Stimulated activated CD4-positive, alpha-beta T cell treated with anti-CD3 and anti-CD28 coated beads, Interleukin-15, amount 100 ng/mL, for 1 hour (primary cell): Measurements from ENCODE around the gene USP6NL.

ENCODE experiments used
- DNase-seq, 2 donors: peaks; one replicate each; pipeline ENCODE4 v3.0.0-alpha.2; 2020; ENCODE audit warnings: low read depth in 1 of 2, low spot score in 1 of 2

USP6NL gene

DNA sequence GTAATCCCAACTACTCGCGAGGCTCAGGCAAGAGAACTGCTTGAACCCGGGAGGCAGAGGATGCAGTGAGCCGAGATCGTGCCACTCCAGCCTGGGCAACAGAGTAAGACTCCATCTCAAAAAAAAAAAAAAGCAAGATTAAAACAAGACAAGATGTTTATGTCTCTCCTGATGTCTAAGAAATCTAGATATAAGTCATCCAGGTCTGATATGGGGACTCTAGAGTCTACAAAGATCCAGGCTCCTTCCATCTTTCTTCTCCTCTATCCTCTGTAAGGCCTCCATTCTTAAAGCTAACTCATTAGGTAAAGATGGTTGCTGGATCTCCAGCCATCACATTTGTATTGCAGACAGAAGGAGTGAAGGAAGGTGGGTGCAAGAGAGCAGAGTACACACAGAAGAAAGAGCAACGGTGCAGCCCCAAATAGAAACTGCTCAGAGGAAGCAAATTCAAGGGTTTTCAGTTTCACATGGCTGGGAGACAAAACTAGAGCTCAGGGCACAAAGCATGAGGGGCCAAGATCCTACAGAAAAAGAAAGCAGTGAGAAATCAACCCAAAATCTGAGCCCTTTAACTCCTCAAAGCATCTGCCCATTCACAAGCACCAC is 57.6 kb downstream of the USP6NL start:
- DNase-seq, result no peak

DNA sequence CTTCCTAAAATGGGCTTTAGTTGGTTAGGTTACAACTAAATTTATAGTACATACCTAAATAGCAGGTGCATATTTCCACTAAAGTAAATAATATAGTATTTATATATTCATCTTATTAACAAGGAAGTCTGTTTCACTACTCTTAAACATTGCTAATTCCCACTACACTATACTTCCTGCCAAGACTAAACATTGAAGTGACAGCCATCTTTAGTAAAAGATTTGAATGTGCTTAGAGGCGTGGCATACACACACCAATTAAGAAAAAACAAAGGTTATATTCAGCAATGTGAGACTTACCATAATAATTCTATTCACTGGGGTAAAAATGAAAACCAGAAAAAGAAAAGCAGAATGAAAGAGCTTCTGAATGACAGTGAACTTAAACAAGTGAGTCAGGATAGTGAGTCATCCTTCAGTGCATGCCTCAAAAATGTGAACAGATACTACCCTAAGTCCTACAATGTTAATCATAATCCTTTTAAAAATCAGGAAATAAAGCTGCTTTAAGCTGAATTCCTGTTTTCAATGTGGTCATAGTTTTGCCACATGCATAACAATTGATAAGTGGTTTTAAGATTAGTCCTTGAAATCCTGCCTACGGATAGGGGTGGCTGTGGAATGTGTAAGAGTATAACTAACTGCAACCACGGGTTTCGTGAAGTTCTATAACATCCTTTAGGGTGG is 59.4 kb downstream of the USP6NL start:
- DNase-seq, result no peak

DNA sequence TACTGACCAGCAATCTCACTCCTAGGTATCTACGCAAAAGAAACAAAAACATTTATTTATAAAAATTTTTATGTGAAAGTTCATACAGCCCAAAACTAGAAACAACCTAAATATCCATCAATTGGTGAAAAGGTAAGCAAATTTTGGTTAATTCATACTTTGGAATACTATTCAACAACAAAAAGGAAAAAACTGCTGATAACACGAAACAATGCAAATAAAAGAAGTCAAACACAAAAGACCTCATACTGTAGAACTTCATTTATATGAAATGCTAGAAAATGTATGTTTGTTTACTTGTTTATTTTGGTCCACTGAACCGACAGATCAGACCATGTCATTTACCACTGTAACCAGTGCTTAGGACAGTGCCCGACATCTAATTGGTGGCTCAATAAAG is 60.3 kb downstream of the USP6NL start:
- no peak for DNase-seq

DNA sequence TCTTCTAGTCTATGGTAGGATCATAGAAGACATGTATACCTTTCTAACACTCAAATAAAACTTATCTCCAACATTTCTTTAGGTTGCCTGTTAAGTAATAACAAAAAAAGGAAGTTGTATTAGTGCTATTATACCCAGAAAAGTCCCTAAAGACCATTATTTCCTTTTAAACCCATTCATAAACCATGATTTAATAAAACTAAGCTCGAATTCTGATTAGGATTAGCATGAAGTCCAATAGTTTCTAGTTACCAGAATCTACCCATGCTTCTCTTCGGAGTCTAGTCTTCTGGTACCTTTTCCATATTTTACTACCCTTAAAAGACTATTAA is 62.7 kb downstream of the USP6NL start:
- DNase-seq, result no peak

DNA sequence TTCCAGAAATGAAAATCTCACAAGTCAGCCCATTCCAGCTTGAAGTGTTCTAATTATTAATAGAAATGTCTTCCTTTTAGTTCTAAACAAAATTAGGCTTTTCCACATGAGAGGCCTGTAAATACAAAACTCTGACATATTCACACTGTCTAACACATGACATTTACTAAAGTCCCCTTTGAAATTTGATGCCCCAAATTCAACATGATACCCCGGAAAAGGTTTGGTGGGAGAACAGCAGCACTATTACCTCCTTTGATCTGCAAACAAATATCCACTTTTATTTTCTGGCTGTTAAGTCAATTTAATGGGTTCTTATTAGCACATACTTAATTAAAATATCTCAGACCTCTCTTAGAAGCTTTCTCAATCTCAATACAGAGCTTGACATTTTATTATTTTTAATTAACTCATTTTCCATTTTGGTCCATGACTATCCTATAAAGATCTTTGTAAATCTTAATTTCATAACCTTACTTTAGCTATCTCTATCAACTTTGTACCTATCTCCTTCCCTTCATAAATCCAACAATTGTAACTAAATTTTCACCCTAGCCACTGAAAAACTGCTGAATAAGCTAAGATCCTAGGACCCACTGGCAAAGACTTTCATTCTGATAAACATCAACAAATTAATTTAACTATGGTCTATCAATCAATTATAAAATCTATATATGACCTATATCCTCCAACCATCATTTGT is 63.2 kb downstream of the USP6NL start:
- no peak for DNase-seq

DNA sequence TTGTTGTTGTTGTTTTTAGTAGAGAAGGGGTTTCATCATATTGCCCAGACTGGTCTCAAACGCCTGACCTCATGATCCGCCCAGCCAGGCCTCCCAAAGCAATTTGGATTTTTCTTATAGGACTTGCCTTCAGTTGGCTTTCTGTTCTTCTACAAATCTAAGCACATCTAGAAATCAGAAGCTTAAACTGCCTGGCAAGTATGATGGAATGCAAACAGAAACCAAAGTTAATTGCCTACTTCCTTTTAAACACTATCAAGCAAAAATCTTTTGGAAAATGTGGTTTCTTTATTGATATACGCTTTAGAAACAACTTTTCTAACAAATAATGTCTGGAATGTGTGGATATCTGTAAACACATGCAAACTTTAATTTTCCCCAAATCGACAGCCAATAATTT is 64.9 kb downstream of the USP6NL start:
- DNase-seq, result no peak

DNA sequence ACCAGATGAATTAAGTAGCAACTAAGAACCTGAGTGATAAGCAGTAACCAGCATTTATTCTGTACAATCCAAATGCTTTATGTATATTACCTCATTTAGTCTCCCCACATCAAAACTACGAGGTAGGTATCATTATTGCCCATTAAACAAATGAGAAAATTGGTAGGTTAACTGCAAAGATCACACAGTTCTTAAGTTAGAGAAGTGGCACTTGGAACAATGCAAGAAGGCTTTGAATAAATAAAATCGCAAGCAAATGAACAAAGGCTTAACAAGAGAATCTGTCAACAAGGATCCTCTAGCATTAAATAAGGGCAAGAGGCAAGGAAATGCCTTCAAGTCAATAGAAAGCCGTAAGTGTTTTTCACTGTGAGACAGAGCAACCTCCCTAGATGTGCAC is 70.2 kb downstream of the USP6NL start:
- no peak for DNase-seq

DNA sequence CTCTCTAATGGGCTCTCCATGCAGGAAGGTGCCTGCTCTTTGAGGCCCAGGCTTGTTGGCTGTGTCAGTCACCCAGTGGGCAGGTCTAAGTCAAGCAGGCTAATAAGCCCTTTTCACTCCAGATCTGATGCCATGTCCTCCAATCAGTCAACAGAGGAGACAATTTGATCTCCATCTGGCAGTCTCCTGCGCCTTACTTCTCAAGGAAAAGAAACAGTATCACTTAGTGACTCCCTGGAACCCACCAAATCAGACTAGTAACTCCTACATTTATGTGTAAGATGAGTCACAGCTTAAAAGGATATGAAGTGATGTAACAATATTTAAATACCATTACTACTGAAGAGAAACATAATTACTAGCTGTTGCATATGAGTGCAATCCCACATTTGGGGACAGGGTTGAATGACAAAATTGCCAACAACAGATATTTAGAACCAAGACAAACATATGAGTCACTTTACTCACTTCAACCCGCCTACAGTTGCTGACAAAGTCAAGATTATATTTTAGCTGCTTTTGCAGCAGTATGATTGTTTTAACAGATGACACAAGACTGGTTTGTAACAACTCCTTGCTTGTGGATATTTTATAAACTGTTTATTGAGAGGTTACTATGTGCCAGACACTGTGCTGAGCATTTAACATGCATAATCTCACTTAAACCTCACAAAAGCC is 72.1 kb downstream of the USP6NL start:
- DNase-seq, result no peak

DNA sequence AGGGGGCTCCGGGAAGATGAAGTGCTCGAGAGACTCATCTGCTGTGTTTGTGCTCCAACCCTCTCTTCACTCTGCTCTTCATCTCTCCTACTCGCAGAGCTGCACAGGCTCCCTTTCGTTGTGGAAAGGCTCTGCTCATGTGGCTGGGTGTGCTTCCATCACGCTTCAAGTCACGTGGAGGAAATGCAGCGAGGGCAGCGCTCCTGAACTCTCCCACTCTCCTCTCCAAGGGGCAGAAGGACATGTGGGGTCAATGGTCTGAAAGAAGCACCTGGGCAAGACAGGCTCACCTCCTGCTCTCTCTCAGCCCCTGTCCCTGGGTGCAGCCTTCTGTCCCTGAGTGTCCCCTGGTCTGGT is 72.6 kb downstream of the USP6NL start:
- no peak for DNase-seq

DNA sequence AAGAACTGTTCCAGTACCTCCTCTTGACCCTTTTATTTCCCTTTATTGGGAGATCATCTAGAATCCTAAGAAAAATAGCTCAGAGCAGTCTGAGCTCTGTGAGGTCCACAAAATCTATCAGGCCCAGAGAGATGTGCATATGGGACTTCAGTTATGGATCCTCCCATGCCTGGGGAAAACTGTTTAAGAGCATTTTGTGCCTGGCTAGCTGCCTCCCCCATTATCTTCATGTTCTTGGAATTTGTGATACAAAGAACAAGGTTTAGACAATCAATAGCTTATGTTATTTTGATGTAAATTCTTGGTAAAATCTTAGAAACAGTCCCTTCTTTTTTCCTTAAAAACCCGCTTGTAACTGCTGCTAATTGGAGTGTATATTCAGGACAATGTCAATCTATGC is 75.2 kb downstream of the USP6NL start:
- no peak for DNase-seq

DNA sequence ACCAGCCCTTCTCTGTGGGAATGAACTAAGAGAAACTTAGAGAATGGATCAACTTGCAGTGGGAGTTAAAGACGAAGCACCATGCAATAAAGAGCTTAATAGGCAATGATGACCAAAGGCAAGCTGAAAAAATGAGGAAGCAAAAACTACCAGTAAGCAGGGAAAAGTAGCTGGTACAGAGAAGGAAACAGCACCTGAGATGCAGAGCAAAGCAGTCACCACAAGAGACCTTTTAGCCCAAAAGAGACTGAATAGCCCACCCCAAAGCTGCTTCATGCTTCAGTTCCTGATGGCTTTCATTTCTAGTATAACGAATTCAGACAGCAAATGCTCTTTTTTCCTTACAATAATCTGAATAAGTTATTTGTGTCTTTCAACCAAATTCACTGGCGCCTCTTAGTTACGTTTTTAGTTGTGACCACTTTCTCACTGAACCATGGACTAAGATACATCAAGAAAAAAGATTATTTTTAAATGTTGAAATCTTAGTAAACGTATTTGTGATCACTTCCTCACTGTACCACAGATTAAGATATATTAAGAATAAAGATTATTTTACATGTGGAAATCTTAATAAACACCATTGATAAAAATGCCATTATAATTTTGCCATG is 76.0 kb downstream of the USP6NL start:
- DNase-seq, result no peak

DNA sequence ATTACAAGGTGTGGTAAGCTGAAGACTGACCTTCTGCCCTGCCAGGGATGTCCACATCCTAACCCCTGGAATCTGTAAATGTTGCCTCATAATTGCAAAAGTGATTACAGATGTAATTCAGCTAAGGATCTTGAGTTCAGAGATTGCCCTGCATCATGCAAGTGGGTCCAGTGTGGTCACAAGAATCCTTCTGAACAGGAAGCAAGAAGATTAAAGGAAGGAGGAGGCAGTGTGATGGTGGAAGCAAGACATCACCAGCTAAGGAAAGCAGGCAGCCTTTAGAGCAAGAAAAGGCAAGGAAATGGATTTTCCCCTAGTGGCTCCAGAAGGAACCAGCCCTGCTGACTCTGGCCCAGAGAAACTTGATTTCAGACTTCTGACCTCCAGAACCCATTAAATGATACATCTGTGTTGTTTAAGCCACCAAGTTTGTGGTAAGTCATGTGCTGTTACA is 78.1 kb downstream of the USP6NL start:
- no peak for DNase-seq

DNA sequence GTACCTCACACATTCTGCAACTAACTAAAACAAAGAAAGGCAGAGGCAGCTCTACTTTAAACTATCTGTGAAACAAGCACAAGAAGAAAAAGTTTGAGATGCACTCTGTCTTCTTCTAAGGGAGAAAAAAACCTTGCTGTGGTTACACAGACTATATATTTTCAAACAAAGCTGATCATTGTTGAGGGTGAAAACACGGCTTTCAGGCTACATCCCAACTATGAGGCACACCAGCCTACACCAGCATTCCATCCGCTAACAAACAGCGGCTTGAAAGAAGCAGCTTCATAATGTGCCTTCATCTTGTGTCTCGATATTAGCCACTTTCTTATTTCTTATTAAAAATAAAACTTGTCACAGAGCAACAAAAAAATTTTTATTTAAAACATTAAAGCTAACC is 79.1 kb downstream of the USP6NL start:
- DNase-seq, result no peak

DNA sequence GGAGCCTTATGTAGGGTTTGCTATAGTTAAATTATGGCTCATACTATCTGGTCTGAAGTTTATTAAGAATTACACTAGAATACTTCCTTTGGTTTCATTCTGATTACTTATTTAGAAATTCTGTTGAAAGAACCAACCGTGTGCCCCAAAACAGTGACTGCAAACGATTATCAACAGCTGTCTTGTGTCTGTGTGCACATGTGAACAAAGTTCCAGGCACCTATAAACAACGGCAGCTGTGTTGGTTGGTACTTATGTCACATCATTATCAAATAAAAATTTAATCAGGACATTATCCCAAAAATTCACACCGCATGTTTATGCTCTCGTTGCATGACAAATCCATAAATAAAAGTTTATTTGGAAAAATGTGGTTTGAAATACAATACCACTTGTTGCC is 80.6 kb downstream of the USP6NL start:
- DNase-seq, result no peak

DNA sequence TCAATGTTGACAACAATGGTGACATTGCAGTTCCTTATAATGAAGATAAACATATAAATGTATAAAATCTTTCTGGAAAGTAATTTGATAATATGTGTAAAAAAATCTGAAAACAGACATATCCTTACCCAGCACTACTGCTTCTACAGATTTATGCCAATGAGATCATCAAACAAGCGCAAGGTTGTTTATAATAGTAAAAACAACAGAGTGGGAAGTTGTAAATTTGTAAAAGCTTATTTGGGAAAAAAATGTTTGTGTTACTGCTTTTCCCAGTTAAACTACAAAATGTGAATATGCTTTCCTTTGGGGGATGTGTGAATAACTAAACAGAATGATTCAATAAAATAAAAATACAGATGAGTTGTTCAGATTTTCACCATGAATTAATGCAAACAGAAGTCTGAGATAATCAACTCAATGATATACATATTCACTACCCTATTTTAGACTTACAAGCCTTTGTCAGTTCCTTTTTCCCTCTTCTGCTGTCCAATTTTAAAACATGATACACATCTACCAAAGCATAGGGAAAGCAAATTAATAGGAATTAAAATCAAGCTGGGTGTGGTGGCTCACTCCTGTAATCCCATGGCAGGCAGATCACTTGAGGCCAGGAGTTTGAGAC is 82.1 kb downstream of the USP6NL start:
- no peak for DNase-seq

DNA sequence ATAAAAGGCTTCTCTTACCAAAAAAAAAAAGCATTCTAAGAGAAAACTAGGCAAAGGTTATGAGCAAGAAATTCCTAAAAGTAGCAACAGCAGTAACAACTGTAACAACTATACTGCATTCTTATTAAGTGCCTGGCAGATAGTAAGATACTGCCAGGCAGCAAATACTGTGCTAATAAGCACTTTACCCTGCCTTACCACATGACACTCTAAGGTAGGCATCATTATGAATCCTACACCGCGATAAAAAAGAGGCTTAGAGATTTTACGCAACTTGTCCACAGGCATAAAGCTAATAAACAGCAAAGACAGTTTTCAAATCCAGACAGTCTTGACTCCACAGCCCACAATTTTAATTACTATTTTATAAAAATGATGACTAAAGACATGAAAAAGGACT is 83.2 kb downstream of the USP6NL start:
- no peak for DNase-seq

DNA sequence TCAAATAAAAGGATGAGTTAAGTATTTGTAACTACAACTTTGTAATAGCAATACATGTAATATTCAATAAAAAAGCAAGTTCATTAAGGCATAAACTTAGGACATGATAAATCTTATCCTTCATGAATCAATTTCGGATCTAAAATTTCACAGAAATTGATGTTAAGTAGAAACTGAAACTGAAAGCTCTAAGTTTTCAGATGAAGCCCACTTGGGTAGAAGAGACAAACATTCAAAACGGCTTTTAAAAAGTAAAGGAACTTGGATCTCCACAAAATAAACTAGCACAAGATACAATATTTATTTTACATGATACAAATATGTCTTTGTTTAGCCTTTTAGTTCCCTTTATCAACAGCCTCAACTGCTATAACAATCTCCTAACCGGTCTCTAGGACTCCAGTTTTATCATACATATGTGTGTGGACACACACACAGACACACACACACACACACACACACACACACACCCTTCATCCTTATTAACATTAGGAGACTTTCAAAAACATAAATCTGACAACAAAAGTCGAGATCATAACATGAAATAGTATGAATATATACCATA is 83.7 kb downstream of the USP6NL start:
- DNase-seq, result no peak

DNA sequence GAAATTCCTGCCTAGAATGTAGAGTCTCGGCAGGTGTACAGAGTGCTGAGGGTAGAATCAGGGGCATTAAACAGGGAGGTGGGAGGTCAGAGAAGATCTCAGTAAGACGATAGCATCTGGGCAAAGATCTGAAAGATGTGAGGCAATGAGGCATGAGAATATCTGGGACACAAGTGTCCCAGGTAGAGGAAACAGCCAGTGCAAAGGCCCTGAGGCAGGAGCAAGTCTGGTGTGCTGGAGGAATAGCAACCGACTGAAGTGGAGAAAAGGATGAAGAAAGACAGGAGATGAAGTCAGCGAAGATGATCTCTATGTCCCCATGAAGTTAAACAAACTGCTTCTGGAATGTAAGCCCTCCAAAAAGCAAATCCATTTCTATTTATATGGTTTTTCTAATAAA is 84.4 kb downstream of the USP6NL start:
- no peak for DNase-seq

DNA sequence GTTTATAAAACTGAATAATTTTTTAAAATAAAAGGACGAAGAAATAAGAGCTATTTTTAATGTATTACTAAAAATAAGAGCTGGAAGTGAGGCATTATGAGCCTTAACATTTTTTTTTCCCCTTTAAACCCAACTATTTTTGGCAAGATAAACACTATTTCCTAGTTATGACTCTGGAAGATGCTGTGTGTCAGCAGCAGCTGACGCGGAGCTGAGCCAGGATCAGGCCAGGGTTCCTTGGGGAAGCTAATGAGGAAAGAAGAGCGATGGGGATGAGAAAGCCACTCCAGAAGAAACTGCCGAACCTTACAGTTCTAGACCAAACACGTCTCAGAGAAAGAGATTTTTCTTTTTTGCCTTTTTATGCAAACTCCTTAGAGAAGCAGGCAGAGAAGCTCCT is 85.9 kb downstream of the USP6NL start:
- DNase-seq, result no peak

DNA sequence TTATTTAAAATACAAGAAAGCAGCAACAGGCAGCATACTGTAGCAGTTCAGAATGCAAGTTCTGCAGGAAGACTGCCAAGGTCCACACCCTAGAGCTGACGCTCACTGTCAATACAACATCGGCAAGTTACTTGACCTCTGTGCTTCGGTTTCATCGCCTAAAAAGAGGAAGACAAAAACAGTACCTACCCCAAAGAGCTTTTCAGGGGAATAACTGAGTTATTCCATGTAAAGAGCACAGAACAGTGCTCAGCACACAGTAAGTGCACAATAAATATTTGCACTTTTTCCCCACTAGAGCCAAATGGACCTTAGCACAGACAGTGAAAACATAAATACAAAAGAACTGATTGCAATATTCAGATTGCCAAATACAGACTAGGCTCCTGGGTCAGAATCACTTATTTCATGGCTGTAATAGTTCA is 88.6 kb downstream of the USP6NL start:
- no peak for DNase-seq

DNA sequence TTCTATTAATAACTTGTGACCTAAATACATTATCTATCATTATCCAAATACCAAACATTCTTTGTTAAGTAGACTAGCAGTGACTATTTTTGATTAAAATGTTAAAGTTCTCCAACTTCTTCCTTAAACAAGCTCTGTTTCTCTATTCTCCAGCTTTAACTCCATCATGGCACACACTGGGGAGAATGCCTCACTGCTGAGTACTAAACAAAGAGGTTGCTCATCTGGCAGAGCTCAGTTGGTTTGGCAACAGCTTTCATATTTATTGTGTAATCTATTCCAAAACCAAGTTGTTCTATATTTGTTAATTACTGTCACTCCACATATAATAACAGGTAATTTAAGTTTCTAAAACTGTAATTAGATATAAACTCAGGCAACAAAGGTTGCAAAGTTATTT is 89.6 kb downstream of the USP6NL start:
- no peak for DNase-seq
